Endodermal cell (in vitro differentiated cells): ENCODE measurements around the gene FBN3. TPM values are rescaled to one million over a fixed set of nuclear protein-coding genes. Genes with fewer than 3 reads are reported as not detected.
"Not testable (repeated sequence)": the region's sequence is repeated elsewhere in the genome, so short reads cannot be mapped to it uniquely, and the experiment has no call there.

Source experiments
- DNase-seq: peaks from one replicate; pipeline ENCODE4 v3.0.0-alpha.2; 2017
- H3K27ac ChIP-seq: 2 replicates; pipeline ENCODE4 v1.5.1; 2013; ENCODE audit warnings: mild to moderate bottlenecking, low read depth, low read length, moderate library complexity
- H3K27me3 ChIP-seq: 2 replicates; pipeline ENCODE4 v1.6.1; 2013; ENCODE audit warnings: mild to moderate bottlenecking, low read length, moderate library complexity; ENCODE audit not compliant: insufficient read depth, control insufficient read depth, poor library complexity, severe bottlenecking
- H3K36me3 ChIP-seq: 2 replicates; pipeline ENCODE4 v1.7.0; 2013; ENCODE audit warnings: mild to moderate bottlenecking, low read length, moderate library complexity; ENCODE audit not compliant: control insufficient read depth, insufficient read depth
- H3K4me1 ChIP-seq: one replicate; pipeline ENCODE4 v1.7.0; 2013; ENCODE audit warnings: low read length; ENCODE audit not compliant: control insufficient read depth, insufficient read depth
- H3K4me3 ChIP-seq: 2 replicates; pipeline ENCODE4 v1.5.1; 2013; ENCODE audit warnings: mild to moderate bottlenecking, low read length, moderate library complexity
- H3K9ac ChIP-seq: 2 replicates; pipeline ENCODE4 v1.6.1; 2013; ENCODE audit warnings: mild to moderate bottlenecking, low read length, moderate library complexity; ENCODE audit not compliant: poor library complexity, severe bottlenecking; ENCODE audit errors: extremely low read depth
- H3K9me3 ChIP-seq: 2 replicates; pipeline ENCODE4 v1.6.1; 2013; ENCODE audit warnings: mild to moderate bottlenecking, low read length, moderate library complexity; ENCODE audit not compliant: control insufficient read depth
- H3K27ac Mint-ChIP-seq: 2 replicates; pipeline ENCODE4 v1.8.0; 2020; ENCODE audit warnings: mixed read lengths
- H3K27me3 Mint-ChIP-seq: 2 replicates; pipeline ENCODE4 v1.8.0; 2021; ENCODE audit warnings: mild to moderate bottlenecking, mixed read lengths; ENCODE audit not compliant: insufficient read depth
- H3K36me3 Mint-ChIP-seq: 2 replicates; pipeline ENCODE4 v1.8.0; 2020; ENCODE audit warnings: low read depth, mixed read lengths
- H3K4me1 Mint-ChIP-seq: 2 replicates; pipeline ENCODE4 v1.8.0; 2020; ENCODE audit warnings: mixed read lengths
- H3K4me3 Mint-ChIP-seq: 2 replicates; pipeline ENCODE4 v1.8.0; 2020; ENCODE audit warnings: mild to moderate bottlenecking, moderate library complexity, mixed read lengths
- H3K9me3 Mint-ChIP-seq: 2 replicates; pipeline ENCODE4 v1.8.0; 2020; ENCODE audit warnings: mild to moderate bottlenecking, mixed read lengths
- CTCF ChIP-seq: fragments of 200-600 bp; sonication (generic); conservative IDR thresholded peaks from 2 replicates; pipeline ENCODE4 v1.5.0; 2021; ENCODE audit warnings: antibody characterized with exemption, mild to moderate bottlenecking
- WGBS, 2 experiments: methylation state at CpG; one replicate each; pipeline versions ENCODE4 v1.1.5 to v1.1.7; 2013; ENCODE audit warnings: missing lambda C conversion rate in 2 of 2, mixed read lengths in 1 of 2; ENCODE audit not compliant: insufficient coverage in 1 of 2, insufficient read length in 1 of 2; 5-methylcytosine and 5-hydroxymethylcytosine counted together
- total RNA-seq, 2 donors: library from RNA; stranded (reverse); fragmentation: NEBNext Ultra II Directional in 1 of 2; extraction: Animal tissue kit (Norgen Biotek cat#: 25700) in 1 of 2; gene quantifications; 2 replicates in 1 of 2; 3 replicates in 1 of 2; pipeline ENCODE4 v1.2.1, GENCODE V29; 2021

FBN3 gene
- total RNA-seq, 2 donors from 2014 or later: 105 to 143 TPM

- TF ChIP-seq CTCF: peak; percentile 45
- 17 to 24% methylated on average over 4 to 12 of the region's 12 CpGs for WGBS, 2 experiments
- Histone ChIP-seq H3K9me3 (no peaks in the 10 kb centered on the region), H3K27me3 (no peaks in the 10 kb centered on the region), H3K4me1 (peaks cover 9% of the 10 kb centered on the region), H3K27ac (peak overlapping the region; percentile 87), H3K36me3 (no peaks in the 10 kb centered on the region), H3K9ac (peak overlapping the region; percentile 62), H3K4me3 (no peak overlapping the region)
- Mint-ChIP-seq H3K27me3 (no peaks in the 10 kb centered on the region), H3K4me1 (peaks cover 29% of the 10 kb centered on the region), H3K4me3 (peak overlapping the region; percentile 10), H3K36me3 (no peaks in the 10 kb centered on the region), H3K27ac (peak overlapping the region; percentile 94), H3K9me3 (no peaks in the 10 kb centered on the region)
- peak; percentile 89 for DNase-seq
Measured at GRCh38 chr19:8028951-8029491, 120.4 kb downstream of the FBN3 start.

GRCh38 chr19:8025316-8025715 lies 124.1 kb downstream of the FBN3 start:
- Histone ChIP-seq H3K27me3 (no peaks in the 10 kb centered on the region), H3K9me3 (no peaks in the 10 kb centered on the region), H3K9ac (no peak overlapping the region), H3K27ac (no peak overlapping the region), H3K36me3 (no peaks in the 10 kb centered on the region), H3K4me1 (peaks cover 9% of the 10 kb centered on the region), H3K4me3 (no peak overlapping the region)
- WGBS, 2 experiments: 59 to 83% methylated on average over 5 of the region's 5 CpGs
- no peaks in the 10 kb centered on the region for H3K9me3 Mint-ChIP-seq
- DNase-seq: no peak
- H3K27me3 Mint-ChIP-seq: peaks cover 4% of the 10 kb centered on the region
- no peak for TF ChIP-seq CTCF
- H3K4me1 Mint-ChIP-seq: peaks cover 19% of the 10 kb centered on the region
- H3K4me3 Mint-ChIP-seq: no peak overlapping the region
- H3K27ac Mint-ChIP-seq: peak overlapping the region; percentile 45
- peaks cover 2% of the 10 kb centered on the region for H3K36me3 Mint-ChIP-seq

GRCh38 chr19:8024256-8024655 lies 125.1 kb downstream of the FBN3 start:
- H3K9ac ChIP-seq, H3K4me3 Mint-ChIP-seq, H3K36me3 Mint-ChIP-seq, H3K4me1 ChIP-seq, H3K27ac ChIP-seq, H3K9me3 Mint-ChIP-seq, H3K27me3 Mint-ChIP-seq, H3K27ac Mint-ChIP-seq, H3K4me3 ChIP-seq, H3K9me3 ChIP-seq, DNase-seq, H3K27me3 ChIP-seq, H3K36me3 ChIP-seq: not testable (repeated sequence)
- WGBS, 2 experiments: 95 to 97% methylated on average over 3 of the region's 3 CpGs
- peaks cover 15% of the 10 kb centered on the region for H3K4me1 Mint-ChIP-seq

- H3K9me3 Mint-ChIP-seq: no peaks in the 10 kb centered on the region
- TF ChIP-seq CTCF: no peak
- Histone ChIP-seq H3K9me3 (no peaks in the 10 kb centered on the region), H3K4me3 (no peak overlapping the region), H3K36me3 (no peaks in the 10 kb centered on the region), H3K27me3 (no peaks in the 10 kb centered on the region), H3K9ac (no peak overlapping the region), H3K4me1 (peaks cover 3% of the 10 kb centered on the region), H3K27ac (no peak overlapping the region)
- H3K27me3 Mint-ChIP-seq: peaks cover 4% of the 10 kb centered on the region
- H3K4me3 Mint-ChIP-seq: no peak overlapping the region
- 97 to 100% methylated on average over 1 to 5 of the region's 5 CpGs for WGBS, 2 experiments
- H3K36me3 Mint-ChIP-seq: peaks cover 2% of the 10 kb centered on the region
- no peak for DNase-seq
- peaks cover 8% of the 10 kb centered on the region for H3K4me1 Mint-ChIP-seq
- H3K27ac Mint-ChIP-seq: no peak overlapping the region
Measured at GRCh38 chr19:8023371-8023770, 126.0 kb downstream of the FBN3 start.
